Measurements from ENCODE around the gene MIDN.

MIDN gene

DNA sequence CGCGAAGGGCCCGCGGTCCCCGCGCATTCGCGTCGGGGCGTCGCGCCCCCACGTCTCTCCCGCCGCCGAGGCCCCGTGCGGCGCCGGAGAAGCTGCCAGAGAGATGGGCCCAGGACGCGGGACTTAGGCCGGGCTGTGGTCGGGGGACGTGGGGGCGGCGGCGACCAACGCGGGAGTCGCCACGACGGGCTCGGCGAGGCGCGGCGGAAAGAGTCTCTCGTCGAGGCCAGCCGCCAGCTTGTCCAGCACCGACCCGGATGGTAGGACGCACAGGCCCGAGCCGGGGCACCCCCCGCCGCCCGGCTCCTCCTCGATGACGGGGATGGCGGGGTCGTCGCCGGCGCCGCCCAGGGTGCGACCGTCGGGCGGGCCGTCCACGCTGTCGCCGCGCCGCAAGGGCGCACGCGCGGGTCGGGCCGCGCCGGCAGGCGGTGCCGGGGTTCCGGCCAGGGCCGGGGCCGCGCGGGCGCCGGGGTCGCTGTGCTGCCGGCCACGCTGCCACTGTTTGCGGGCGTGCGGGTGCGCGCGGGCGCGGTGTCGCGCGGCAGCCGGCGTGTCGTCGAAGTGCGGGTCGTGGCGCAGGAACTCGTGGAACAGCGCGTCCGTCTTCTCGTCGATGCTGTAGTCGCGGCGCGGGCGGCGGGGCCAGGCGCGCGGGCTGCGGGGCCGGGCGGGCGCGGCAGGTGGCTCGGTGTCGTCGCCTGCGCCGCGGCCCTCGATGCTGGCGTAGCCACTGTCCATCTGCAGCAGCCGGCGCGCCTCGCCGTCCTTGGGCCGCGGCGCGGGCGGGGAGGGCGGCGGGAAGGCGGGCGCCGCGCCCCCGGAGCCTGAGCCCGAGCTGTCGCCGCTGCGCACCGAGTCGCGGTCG, 19.1 kb upstream of the MIDN start:
- H3K9ac ChIP-seq (ENCODE audit: low read depth, low read length, poor library complexity): no peak overlapping the region
- H2BK12ac ChIP-seq (ENCODE audit: low read length): no peak overlapping the region

DNA sequence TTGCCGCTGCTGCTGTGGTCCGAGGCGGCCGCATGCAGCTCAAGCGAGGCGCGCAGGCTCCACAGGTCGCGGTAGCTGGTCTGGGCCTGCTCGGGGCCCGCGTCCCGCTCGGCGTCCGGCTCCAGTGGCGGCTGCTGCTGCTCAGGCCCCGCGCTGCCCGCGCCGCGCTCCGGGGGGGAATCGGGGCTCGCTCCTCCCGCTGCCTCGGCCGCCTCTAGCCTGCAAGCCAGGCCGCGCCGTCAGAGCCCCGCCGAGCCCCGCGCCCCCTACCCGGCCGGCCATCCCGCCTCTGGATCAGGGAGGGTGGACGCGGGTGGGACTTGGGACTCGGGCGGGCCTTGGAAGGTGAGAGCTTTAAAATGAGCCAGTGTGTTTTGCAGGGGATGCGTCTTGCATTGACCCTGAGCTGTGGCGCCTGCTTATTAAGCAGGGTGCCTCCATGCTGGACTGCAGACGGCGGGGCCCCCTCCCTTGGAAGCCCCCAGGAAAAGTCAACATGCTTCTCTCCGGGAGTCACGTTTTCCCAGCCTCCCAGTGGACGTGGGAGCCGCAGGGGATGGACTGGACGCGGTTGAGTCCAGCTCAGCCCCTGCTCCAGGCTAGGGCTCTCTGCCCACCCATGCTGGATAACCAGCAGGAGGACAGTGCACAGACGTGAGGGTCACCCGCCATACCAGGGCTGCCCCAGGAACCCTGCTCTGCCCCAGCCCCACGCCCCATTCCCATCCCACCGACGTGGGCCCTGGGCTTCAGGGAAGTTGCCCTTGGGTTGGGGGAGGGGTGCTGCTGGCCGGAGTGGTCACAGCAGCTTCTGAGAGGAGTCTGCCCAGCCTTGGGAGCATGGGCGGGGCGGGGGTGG, 18.2 kb upstream of the MIDN start:
- no peak overlapping the region for H3K9ac ChIP-seq (ENCODE audit: low read depth, low read length, poor library complexity)
- WGBS, 2 donors (ENCODE audit: extremely low coverage in 2 of 2, insufficient read length in 2 of 2, insufficient replicate concordance in 1 of 2): no CpG with 5 or more reads among the region's 61 CpGs

More for the DNA sequence above, 19.1 kb upstream of the MIDN start:
- no peak overlapping the region for H2BK15ac ChIP-seq (ENCODE audit: low read length)
- H2BK120ac ChIP-seq (ENCODE audit: low read depth, low read length): no peak overlapping the region
- peaks cover 22% of the 10 kb centered on the region for H3K79me1 ChIP-seq (ENCODE audit: low read depth, low read length)
- no CpG with 5 or more reads among the region's 158 CpGs for WGBS, 2 donors (ENCODE audit: extremely low coverage in 2 of 2, insufficient read length in 2 of 2, insufficient replicate concordance in 1 of 2)
- H3K4ac ChIP-seq (ENCODE audit: low read length): no peak overlapping the region
- H4K91ac ChIP-seq (ENCODE audit: low read depth, low read length, poor library complexity): no peak overlapping the region
- H2BK5ac ChIP-seq (ENCODE audit: low read length): no peak overlapping the region
- H3K36me3 ChIP-seq (replicated peaks in 1 of 2; ENCODE audit: control insufficient read depth in 2 of 2, insufficient read depth in 2 of 2, low read length in 2 of 2): peaks cover 35 to 75% of the 10 kb centered on the region in 2 donors
- no peak overlapping the region for H3K4me2 ChIP-seq (ENCODE audit: insufficient read depth, low read length, poor library complexity, severe bottlenecking)
- H3K4me3 ChIP-seq (ENCODE audit: low read length in 2 of 2): no peak overlapping the region
- no peak overlapping the region for H3K23ac ChIP-seq (ENCODE audit: low read depth, low read length, poor library complexity)
- no peak overlapping the region for H4K8ac ChIP-seq (ENCODE audit: low read depth, low read length)
- H3K18ac ChIP-seq (ENCODE audit: low read length): no peak overlapping the region
- no peak overlapping the region for H2AK5ac ChIP-seq (ENCODE audit: low read depth, low read length)
- no peak for DNase-seq (ENCODE audit: low spot score)
- H3K9me3 ChIP-seq (replicated peaks in 1 of 2; ENCODE audit: control insufficient read depth in 2 of 2, insufficient read depth in 1 of 2, low read depth in 1 of 2, low read length in 2 of 2): no peaks in the 10 kb centered on the region
- no peak overlapping the region for H3K27ac ChIP-seq (replicated peaks; ENCODE audit: low read length)
- no peaks in the 10 kb centered on the region for H3K4me1 ChIP-seq (ENCODE audit: control insufficient read depth in 2 of 2, insufficient read depth in 1 of 2, low read depth in 1 of 2, low read length in 2 of 2)
- no peak overlapping the region for H3K14ac ChIP-seq (ENCODE audit: low read length)
- H2AFZ ChIP-seq (ENCODE audit: low read length): no peak overlapping the region
- no peaks in the 10 kb centered on the region for H3K27me3 ChIP-seq (ENCODE audit: control insufficient read depth in 3 of 3, insufficient read depth in 3 of 3, low read depth in 1 of 3, low read length in 3 of 3)

DNA sequence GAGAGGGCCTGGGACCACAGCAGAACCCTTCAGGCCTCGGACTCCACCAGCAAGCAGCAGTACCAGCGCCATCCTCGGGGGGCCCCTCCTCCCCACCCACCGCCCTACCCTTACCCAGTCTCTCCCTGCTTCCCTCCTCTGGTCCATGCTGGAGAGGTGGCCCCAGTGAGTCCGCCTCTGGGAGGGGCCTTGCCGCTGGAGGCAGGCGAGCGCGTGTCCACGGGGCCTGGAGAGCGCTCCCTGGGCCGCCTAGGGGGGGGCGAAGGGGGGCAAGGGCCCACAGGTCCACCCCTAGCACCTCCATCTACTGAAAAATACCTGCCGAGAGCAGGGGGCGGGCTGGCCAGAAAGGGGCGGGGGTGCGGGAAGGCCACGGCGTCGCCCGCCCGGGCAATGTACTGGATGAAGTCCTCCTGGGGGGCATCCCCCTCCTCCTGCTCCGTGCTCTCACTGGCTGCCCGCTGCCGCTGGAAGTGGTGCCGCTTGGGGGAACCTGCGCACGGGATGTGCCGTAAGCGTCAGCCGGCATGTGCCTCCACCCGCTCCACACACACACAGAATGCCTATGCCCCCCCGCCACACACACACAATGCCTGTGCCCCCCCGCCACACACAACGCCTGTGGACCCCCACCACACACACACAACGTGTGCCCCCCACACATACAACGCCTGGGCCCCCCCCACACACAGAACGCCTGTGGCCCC, 17.4 kb upstream of the MIDN start:
- no peak overlapping the region for H3K18ac ChIP-seq (ENCODE audit: low read length)
- peak overlapping the region; percentile 35 for H2BK5ac ChIP-seq (ENCODE audit: low read length)
- H2BK12ac ChIP-seq (ENCODE audit: low read length): no peak overlapping the region
- peaks cover 2 to 3% of the 10 kb centered on the region in 2 donors for H3K4me1 ChIP-seq (ENCODE audit: control insufficient read depth in 2 of 2, insufficient read depth in 1 of 2, low read depth in 1 of 2, low read length in 2 of 2)
- no peak for DNase-seq (ENCODE audit: low spot score)
- no peak overlapping the region for H4K8ac ChIP-seq (ENCODE audit: low read depth, low read length)
- no peak overlapping the region for H3K27ac ChIP-seq (replicated peaks; ENCODE audit: low read length)
- H3K4me2 ChIP-seq (ENCODE audit: insufficient read depth, low read length, poor library complexity, severe bottlenecking): no peak overlapping the region
- H4K91ac ChIP-seq (ENCODE audit: low read depth, low read length, poor library complexity): no peak overlapping the region
- H3K9me3 ChIP-seq (replicated peaks in 1 of 2; ENCODE audit: control insufficient read depth in 2 of 2, insufficient read depth in 1 of 2, low read depth in 1 of 2, low read length in 2 of 2): no peaks in the 10 kb centered on the region
- no peak overlapping the region for H2AK5ac ChIP-seq (ENCODE audit: low read depth, low read length)
- H3K79me1 ChIP-seq (ENCODE audit: low read depth, low read length): peaks cover 27% of the 10 kb centered on the region
- H3K23ac ChIP-seq (ENCODE audit: low read depth, low read length, poor library complexity): peak overlapping the region; percentile 10
- H2AFZ ChIP-seq (ENCODE audit: low read length): no peak overlapping the region
- peak overlapping the region; percentile 70 for H3K9ac ChIP-seq (ENCODE audit: low read depth, low read length, poor library complexity)
- peaks cover 47 to 77% of the 10 kb centered on the region in 2 donors for H3K36me3 ChIP-seq (replicated peaks in 1 of 2; ENCODE audit: control insufficient read depth in 2 of 2, insufficient read depth in 2 of 2, low read length in 2 of 2)
- no peak overlapping the region for H3K4ac ChIP-seq (ENCODE audit: low read length)
- no CpG with 5 or more reads among the region's 38 CpGs for WGBS, 2 donors (ENCODE audit: extremely low coverage in 2 of 2, insufficient read length in 2 of 2, insufficient replicate concordance in 1 of 2)
- H3K4me3 ChIP-seq (ENCODE audit: low read length in 2 of 2): no peak overlapping the region
- no peaks in the 10 kb centered on the region for H3K27me3 ChIP-seq (ENCODE audit: control insufficient read depth in 3 of 3, insufficient read depth in 3 of 3, low read depth in 1 of 3, low read length in 3 of 3)
- H3K14ac ChIP-seq (ENCODE audit: low read length): no peak overlapping the region
- H2BK120ac ChIP-seq (ENCODE audit: low read depth, low read length): no peak overlapping the region
- no peak overlapping the region for H2BK15ac ChIP-seq (ENCODE audit: low read length)

More for the DNA sequence above, 18.2 kb upstream of the MIDN start:
- no peak overlapping the region for H3K23ac ChIP-seq (ENCODE audit: low read depth, low read length, poor library complexity)
- H3K18ac ChIP-seq (ENCODE audit: low read length): no peak overlapping the region
- no peaks in the 10 kb centered on the region for H3K27me3 ChIP-seq (ENCODE audit: control insufficient read depth in 3 of 3, insufficient read depth in 3 of 3, low read depth in 1 of 3, low read length in 3 of 3)
- H4K91ac ChIP-seq (ENCODE audit: low read depth, low read length, poor library complexity): no peak overlapping the region
- peaks cover 42 to 75% of the 10 kb centered on the region in 2 donors for H3K36me3 ChIP-seq (replicated peaks in 1 of 2; ENCODE audit: control insufficient read depth in 2 of 2, insufficient read depth in 2 of 2, low read length in 2 of 2)
- H3K79me1 ChIP-seq (ENCODE audit: low read depth, low read length): peaks cover 23% of the 10 kb centered on the region
- no peak for DNase-seq (ENCODE audit: low spot score)
- H2BK120ac ChIP-seq (ENCODE audit: low read depth, low read length): no peak overlapping the region
- no peak overlapping the region for H2BK15ac ChIP-seq (ENCODE audit: low read length)
- H3K4ac ChIP-seq (ENCODE audit: low read length): no peak overlapping the region
- no peak overlapping the region for H3K4me3 ChIP-seq (ENCODE audit: low read length in 2 of 2)
- H2BK5ac ChIP-seq (ENCODE audit: low read length): no peak overlapping the region
- H2BK12ac ChIP-seq (ENCODE audit: low read length): no peak overlapping the region
- no peak overlapping the region for H2AK5ac ChIP-seq (ENCODE audit: low read depth, low read length)
- no peak overlapping the region for H3K4me2 ChIP-seq (ENCODE audit: insufficient read depth, low read length, poor library complexity, severe bottlenecking)
- H2AFZ ChIP-seq (ENCODE audit: low read length): no peak overlapping the region
- no peak overlapping the region for H3K14ac ChIP-seq (ENCODE audit: low read length)
- H3K27ac ChIP-seq (replicated peaks; ENCODE audit: low read length): no peak overlapping the region
- no peak overlapping the region for H4K8ac ChIP-seq (ENCODE audit: low read depth, low read length)
- no peaks in the 10 kb centered on the region for H3K4me1 ChIP-seq (ENCODE audit: control insufficient read depth in 2 of 2, insufficient read depth in 1 of 2, low read depth in 1 of 2, low read length in 2 of 2)
- no peaks in the 10 kb centered on the region for H3K9me3 ChIP-seq (replicated peaks in 1 of 2; ENCODE audit: control insufficient read depth in 2 of 2, insufficient read depth in 1 of 2, low read depth in 1 of 2, low read length in 2 of 2)

Measured in neuronal stem cell (in vitro differentiated cells).